PC-9 (cell line): ENCODE data around the gene SORBS1. TPM values are rescaled to one million over a fixed set of nuclear protein-coding genes. Genes with fewer than 3 reads are reported as not detected.

ENCODE experiments used
- BruUV-seq: library from RNA; stranded (reverse); fragments of 400-500 nt; replicated peaks from 2 replicates; lab custom pipeline; 2021; lab: Mats Ljungman, UMichigan
- CTCF ChIA-PET: fragments of 300-600 bp; sonication (Branson Sonifier 250); formaldehyde crosslinking; loops from one replicate; lab custom pipeline; 2022; ENCODE audit warnings: antibody characterized with exemption; lab: Charles Lee
- POLR2A ChIA-PET: fragments of 300-600 bp; sonication (Branson Sonifier 250); formaldehyde crosslinking; loops from one replicate; lab custom pipeline; 2022; ENCODE audit warnings: antibody characterized with exemption; ENCODE audit not compliant: unreplicated experiment; lab: Charles Lee
- DNase-seq, 2 experiments: peaks; one replicate each; pipeline versions ENCODE4 v3.0.0 to v3.0.0-alpha.2; 2015 to 2022; ENCODE audit warnings: mixed read lengths in 1 of 2
- H2AFZ ChIP-seq: fragments of 200-600 bp; sonication (generic); 2 replicates; pipeline ENCODE4 v1.8.1; 2017; ENCODE audit warnings: antibody characterized with exemption
- H3F3A ChIP-seq: fragments of 200-600 bp; sonication (generic); 2 replicates; pipeline ENCODE4 v1.8.1; 2017; ENCODE audit warnings: antibody characterized with exemption, mild to moderate bottlenecking, low read depth; ENCODE audit not compliant: insufficient read depth
- H3K27ac ChIP-seq: fragments of 200-600 bp; sonication (generic); 2 replicates; pipeline ENCODE4 v1.6.1; 2016; ENCODE audit warnings: mixed run types
- H3K27me3 ChIP-seq: fragments of 200-600 bp; sonication (generic); 2 replicates; pipeline ENCODE4 v1.6.1; 2016; ENCODE audit warnings: low read depth, mixed run types; ENCODE audit not compliant: insufficient read depth
- H3K36me3 ChIP-seq: fragments of 200-600 bp; sonication (generic); 2 replicates; pipeline ENCODE4 v1.6.1; 2016; ENCODE audit warnings: low read depth, mixed run types
- H3K4me1 ChIP-seq: fragments of 200-600 bp; sonication (generic); replicated peaks from 2 replicates; pipeline ENCODE4 v1.6.1; 2016; ENCODE audit warnings: mixed run types; ENCODE audit not compliant: insufficient read depth
- H3K4me2 ChIP-seq: fragments of 200-600 bp; sonication (generic); 2 replicates; pipeline ENCODE4 v1.6.1; 2017; ENCODE audit warnings: mixed run types
- H3K4me3 ChIP-seq: fragments of 200-600 bp; sonication (generic); 2 replicates; pipeline ENCODE4 v1.6.1; 2016; ENCODE audit warnings: mixed run types
- H3K79me2 ChIP-seq: fragments of 200-600 bp; sonication (generic); 2 replicates; pipeline ENCODE4 v1.6.1; 2017; ENCODE audit warnings: low read depth, mixed run types
- H3K9me2 ChIP-seq: fragments of 200-600 bp; sonication (generic); 2 replicates; pipeline ENCODE4 v1.8.1; 2017; ENCODE audit warnings: mild to moderate bottlenecking; ENCODE audit not compliant: insufficient read depth
- H3K9me3 ChIP-seq: fragments of 200-600 bp; sonication (generic); 2 replicates; pipeline ENCODE4 v1.8.1; 2016; ENCODE audit warnings: low read depth; ENCODE audit not compliant: insufficient read depth
- H4K20me1 ChIP-seq: fragments of 200-600 bp; sonication (generic); 2 replicates; pipeline ENCODE4 v1.8.1; 2017; ENCODE audit not compliant: insufficient read depth
- CTCF ChIP-seq: fragments of 200-600 bp; sonication (generic); conservative IDR thresholded peaks from 2 replicates; pipeline ENCODE4 v1.6.1; 2017; ENCODE audit warnings: mixed run types, antibody characterized with exemption, mild to moderate bottlenecking, moderate library complexity
- EZH2 ChIP-seq: fragments of 200-600 bp; sonication (generic); IDR thresholded peaks from 2 replicates; pipeline ENCODE4 v1.8.0; 2017; ENCODE audit warnings: antibody characterized with exemption, low read depth
- intact Hi-C: fragments of 100-400 bp; cut with micrococcal nuclease; formaldehyde crosslinking; loops from one replicate; pipeline ENCODE4 v1.10.0; 2022; ENCODE audit not compliant: unreplicated experiment
- total RNA-seq: library from RNA; stranded (reverse); gene quantifications from 2 replicates; pipeline ENCODE4 v1.2.3, GENCODE V29; 2021

SORBS1 gene
- total RNA-seq, 1 experiment from 2014 or later, result 5.0 TPM

GRCh38 chr10:95474228-95475002, 86.8 kb downstream of the SORBS1 start:
- Histone ChIP-seq H3K4me3 (no peak overlapping the region), H3K4me1 (no peaks in the 10 kb centered on the region), H3K9me3 (no peaks in the 10 kb centered on the region), H3K4me2 (no peak overlapping the region), H3K9me2 (no peaks in the 10 kb centered on the region), H3F3A (no peaks in the 10 kb centered on the region), H3K27ac (no peak overlapping the region), H4K20me1 (no peaks in the 10 kb centered on the region), H3K27me3 (no peaks in the 10 kb centered on the region), H2AFZ (no peak overlapping the region), H3K36me3 (no peaks in the 10 kb centered on the region), H3K79me2 (no peaks in the 10 kb centered on the region)
- POLR2A ChIA-PET, result no interaction called here
- CTCF ChIA-PET, result no interaction called here
- BruUV-seq, result no TSS peak
- DNase-seq, result no peak
- TF ChIP-seq EZH2, result no peak
- intact Hi-C loops, result no loop called here

DNA sequence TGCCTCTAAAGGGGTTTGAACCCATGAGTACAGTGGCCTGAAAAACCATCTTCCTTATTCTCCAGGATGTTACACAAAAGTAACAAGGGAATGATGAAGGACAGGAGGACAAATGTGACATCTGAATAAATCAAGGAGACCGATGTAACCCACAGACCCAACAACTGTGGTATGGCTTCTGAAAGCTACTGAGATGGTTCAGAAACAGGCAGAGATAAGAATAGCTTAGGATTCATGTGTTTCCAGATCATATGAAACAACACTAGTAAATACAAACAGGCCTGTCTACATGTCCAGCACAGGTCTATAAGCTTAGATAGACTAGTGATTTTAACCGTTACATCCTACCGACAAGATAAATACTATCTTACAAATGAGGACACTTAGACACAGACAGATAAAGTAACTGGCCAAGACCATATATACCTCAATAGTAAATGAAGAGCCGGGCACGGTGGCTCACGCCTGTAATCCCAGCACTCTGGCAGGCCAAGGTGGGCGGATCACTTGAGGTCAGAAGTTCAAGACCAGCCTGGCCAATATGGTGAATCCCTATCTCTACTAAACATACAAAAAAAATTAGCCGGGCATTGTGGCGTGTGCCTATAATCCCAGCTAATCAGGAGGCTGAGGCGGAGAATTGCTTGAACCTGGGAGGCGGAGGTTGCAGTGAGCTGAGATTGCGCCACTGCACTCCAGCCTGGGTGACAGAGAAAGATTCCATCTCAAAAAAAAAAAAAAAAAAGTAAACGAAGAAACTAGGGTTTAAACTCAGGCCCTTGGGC, 88.7 kb downstream of the SORBS1 start:
- Histone ChIP-seq H3K27ac (no peak overlapping the region), H3K9me2 (no peaks in the 10 kb centered on the region), H4K20me1 (no peaks in the 10 kb centered on the region), H2AFZ (no peak overlapping the region), H3K4me2 (no peak overlapping the region), H3K9me3 (no peaks in the 10 kb centered on the region), H3F3A (no peaks in the 10 kb centered on the region), H3K79me2 (no peaks in the 10 kb centered on the region), H3K36me3 (no peaks in the 10 kb centered on the region), H3K4me3 (no peak overlapping the region), H3K27me3 (no peaks in the 10 kb centered on the region), H3K4me1 (no peaks in the 10 kb centered on the region)
- POLR2A ChIA-PET, result no interaction called here
- TF ChIP-seq EZH2 (no peak), CTCF (no peak)
- CTCF ChIA-PET, result no interaction called here
- intact Hi-C loops, result no loop called here
- BruUV-seq, result no TSS peak
- no peak for DNase-seq

- ChIA-PET CTCF (no interaction called here), POLR2A (no interaction called here)
- no peaks in the 10 kb centered on the region for H3K36me3 ChIP-seq
- no peaks in the 10 kb centered on the region for H4K20me1 ChIP-seq
- no peak overlapping the region for H3K27ac ChIP-seq
- DNase-seq, result no peak
- no peak overlapping the region for H2AFZ ChIP-seq
- no peaks in the 10 kb centered on the region for H3K27me3 ChIP-seq
- H3K4me2 ChIP-seq, result no peak overlapping the region
- no TSS peak for BruUV-seq
- H3K4me1 ChIP-seq, result no peaks in the 10 kb centered on the region
- no peak overlapping the region for H3K4me3 ChIP-seq
- no peak for TF ChIP-seq EZH2
- no peak for TF ChIP-seq CTCF
- no peaks in the 10 kb centered on the region for H3K9me3 ChIP-seq
- intact Hi-C loops, result no loop called here
- no peaks in the 10 kb centered on the region for H3K9me2 ChIP-seq
- no peaks in the 10 kb centered on the region for H3F3A ChIP-seq
- H3K79me2 ChIP-seq, result no peaks in the 10 kb centered on the region
Observed at GRCh38 chr10:95469676-95470075, 91.5 kb downstream of the SORBS1 start.
